Spleen (tissue), 11 donors: ENCODE results near the gene MZF1. TPM values are rescaled to one million over a fixed set of nuclear protein-coding genes. Genes with fewer than 3 reads are reported as not detected.

ENCODE experiments used
- DNase-seq: peaks from one replicate; pipeline ENCODE4 v3.0.0-alpha.2; 2020
- H3K27ac ChIP-seq, 8 donors: fragments of 200-600 bp; sonication (generic) in 7 of 8; 1 replicate in 4 of 8; 2 replicates in 4 of 8; pipeline versions ENCODE4 v1.5.0 to v1.8.0; 2016 to 2021; ENCODE audit warnings: inconsistent platforms in 4 of 8, mild to moderate bottlenecking in 4 of 8, moderate library complexity in 1 of 8
- H3K27me3 ChIP-seq, 7 donors: fragments of 200-600 bp; sonication (generic) in 6 of 7; replicated peaks in 1 of 7; 1 replicate in 4 of 7; 2 replicates in 3 of 7; pipeline versions ENCODE4 v1.5.0 to v1.8.0; 2016 to 2021; ENCODE audit warnings: inconsistent platforms in 3 of 7, mild to moderate bottlenecking in 1 of 7
- H3K36me3 ChIP-seq, 6 donors: fragments of 200-600 bp; sonication (generic) in 5 of 6; 1 replicate in 4 of 6; 2 replicates in 2 of 6; pipeline versions ENCODE4 v1.5.0 to v1.8.0; 2016 to 2021; ENCODE audit warnings: inconsistent platforms in 2 of 6
- H3K4me1 ChIP-seq, 6 donors: fragments of 200-600 bp; sonication (generic) in 5 of 6; 1 replicate in 3 of 6; 2 replicates in 3 of 6; pipeline versions ENCODE4 v1.5.0 to v1.8.0; 2016 to 2021; ENCODE audit warnings: inconsistent platforms in 3 of 6
- H3K4me3 ChIP-seq, 8 donors: fragments of 200-600 bp; sonication (generic) in 7 of 8; 1 replicate in 4 of 8; 2 replicates in 4 of 8; pipeline versions ENCODE4 v1.5.0 to v1.8.0; 2016 to 2021; ENCODE audit warnings: inconsistent platforms in 4 of 8, mild to moderate bottlenecking in 4 of 8, moderate library complexity in 2 of 8
- H3K9me3 ChIP-seq, 8 donors: fragments of 200-600 bp; sonication (generic) in 7 of 8; 1 replicate in 4 of 8; 2 replicates in 4 of 8; pipeline versions ENCODE4 v1.5.0 to v1.8.0; 2016 to 2021; ENCODE audit warnings: inconsistent platforms in 4 of 8
- POLR2A ChIP-seq, 3 donors: fragments of 450-650 bp; IDR thresholded peaks; one replicate each; pipeline ENCODE4 v1.5.1; 2017; ENCODE audit warnings: antibody characterized with exemption in 3 of 3, mild to moderate bottlenecking in 1 of 3
- POLR2AphosphoS5 ChIP-seq, 3 donors: sonication (generic); formaldehyde crosslinking; IDR thresholded peaks; one replicate each; pipeline ENCODE4 v1.5.1; 2017; ENCODE audit warnings: antibody characterized with exemption in 3 of 3
- WGBS, 5 donors: extraction: QIAGEN DNeasy Blood & Tissue Kit in 3 of 5; methylation state at CpG; one replicate each; pipeline versions ENCODE4 v1.1.5 to v1.1.7; 2013 to 2018; 5-methylcytosine and 5-hydroxymethylcytosine counted together
- intact Hi-C: fragments of 100-400 bp; cut with DNase I; formaldehyde crosslinking; loops from one replicate; pipeline ENCODE4 v1.15.0; 2023; ENCODE audit warnings: low total_unique reads
- polyA plus RNA-seq, 3 donors: library from polyadenylated mRNA; stranded (reverse); fragments of 200-250 nt; gene quantifications; one replicate each; pipeline ENCODE4 v1.2.1, GENCODE V29; 2013
- total RNA-seq, 7 donors: library from RNA; depleted of rRNA in 3 of 7; stranded (reverse); fragments of >200 nt in 3 of 7; fragmentation: NEBNext Ultra II Directional in 4 of 7; extraction: Animal tissue kit (Norgen Biotek cat#: 25700) in 4 of 7; gene quantifications; one replicate each; pipeline versions ENCODE4 v1.1.0 to v1.2.1, GENCODE V29; 2016 to 2021
- TF ChIP-seq, protein P1 (sequence below), 11 experiments: fragments of 200-600 bp in 7 of 11; fragments of 450-650 bp in 4 of 11; sonication (generic) in 4 of 11; IDR thresholded peaks in 8 of 11; conservative IDR thresholded peaks in 3 of 11; 1 replicate in 7 of 11; 2 replicates in 4 of 11; pipeline versions ENCODE4 v1.4.0 to v1.8.0; 2016 to 2021; ENCODE audit warnings: antibody characterized with exemption in 11 of 11, inconsistent platforms in 4 of 11, mild to moderate bottlenecking in 1 of 11
- donor health status: healthy with polysubstance abuse.
- donor health status: DM: no; HTN: no; CAD: no; lungs with moderate emphysema.
- donor health status: DM: no; HTN: no; CAD: no.
- donor health status: Bipolar disorder and iron deficiency.
- donor health status: healthy.
- donor health status: DM: no; HTN: no; CAD: no.
- donor health status: DM: yes; HTN: yes; CAD: no.

MZF1 gene
- total and polyA plus RNA-seq, 10 donors = 13.2 to 41.6 (median 35.6) TPM

DNA sequence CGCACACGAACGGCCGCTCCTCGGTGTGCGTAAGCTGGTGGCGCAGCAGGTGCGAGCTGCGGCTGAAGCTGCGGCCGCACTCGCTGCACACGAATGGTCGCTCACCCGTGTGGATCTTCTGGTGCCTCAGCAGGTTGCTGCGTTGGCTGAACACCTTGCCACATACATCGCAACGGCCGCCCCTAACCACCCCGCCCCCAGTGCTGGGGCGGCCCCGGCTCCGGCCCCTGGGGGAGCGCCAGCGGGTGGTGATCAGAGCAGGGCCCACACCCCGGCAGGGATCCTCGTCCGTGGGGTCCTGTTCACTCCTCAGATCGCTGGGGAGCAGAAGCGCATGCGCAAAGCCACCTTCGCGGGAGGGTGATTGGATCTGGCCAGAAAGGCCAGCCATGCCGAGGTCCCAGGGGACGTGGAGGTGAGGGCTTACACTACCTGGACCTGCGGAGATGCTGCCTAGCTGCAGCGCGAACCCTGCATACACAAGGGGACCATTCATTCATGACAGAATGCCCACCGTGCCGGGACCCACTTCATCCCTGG lies 10.0 kb downstream of the MZF1 start:
- Histone ChIP-seq H3K4me3 (peak overlapping the region; percentile 27 to 70 (median 48)), H3K36me3 (peaks cover 0 to 20% (median 6%) of the 10 kb centered on the region in 6 donors), H3K27me3 (peaks cover 0 to 27% (median 0%) of the 10 kb centered on the region in 7 donors), H3K9me3 (no peaks in the 10 kb centered on the region), H3K4me1 (peaks cover 27 to 51% (median 39%) of the 10 kb centered on the region in 6 donors), H3K27ac (peak overlapping the region in 6 of 8 donors; percentile 19 to 70 (median 57))
- TF ChIP-seq POLR2AphosphoS5 (IDR thresholded peaks at IDR 0.05) (no peak), POLR2A (IDR thresholded peaks at IDR 0.05) (no peak)
- TF ChIP-seq, protein P1, sequence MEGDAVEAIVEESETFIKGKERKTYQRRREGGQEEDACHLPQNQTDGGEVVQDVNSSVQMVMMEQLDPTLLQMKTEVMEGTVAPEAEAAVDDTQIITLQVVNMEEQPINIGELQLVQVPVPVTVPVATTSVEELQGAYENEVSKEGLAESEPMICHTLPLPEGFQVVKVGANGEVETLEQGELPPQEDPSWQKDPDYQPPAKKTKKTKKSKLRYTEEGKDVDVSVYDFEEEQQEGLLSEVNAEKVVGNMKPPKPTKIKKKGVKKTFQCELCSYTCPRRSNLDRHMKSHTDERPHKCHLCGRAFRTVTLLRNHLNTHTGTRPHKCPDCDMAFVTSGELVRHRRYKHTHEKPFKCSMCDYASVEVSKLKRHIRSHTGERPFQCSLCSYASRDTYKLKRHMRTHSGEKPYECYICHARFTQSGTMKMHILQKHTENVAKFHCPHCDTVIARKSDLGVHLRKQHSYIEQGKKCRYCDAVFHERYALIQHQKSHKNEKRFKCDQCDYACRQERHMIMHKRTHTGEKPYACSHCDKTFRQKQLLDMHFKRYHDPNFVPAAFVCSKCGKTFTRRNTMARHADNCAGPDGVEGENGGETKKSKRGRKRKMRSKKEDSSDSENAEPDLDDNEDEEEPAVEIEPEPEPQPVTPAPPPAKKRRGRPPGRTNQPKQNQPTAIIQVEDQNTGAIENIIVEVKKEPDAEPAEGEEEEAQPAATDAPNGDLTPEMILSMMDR (IDR thresholded peaks at IDR 0.05 in 8 of 11, conservative IDR thresholded peaks at IDR 0.05 in 3 of 11) = no peak
- intact Hi-C loops = no loop called here
- 5 to 24% (median 6%) methylated on average over 2 to 40 of the region's 40 CpGs for WGBS, 5 donors
- DNase-seq = peak; percentile 83

DNA sequence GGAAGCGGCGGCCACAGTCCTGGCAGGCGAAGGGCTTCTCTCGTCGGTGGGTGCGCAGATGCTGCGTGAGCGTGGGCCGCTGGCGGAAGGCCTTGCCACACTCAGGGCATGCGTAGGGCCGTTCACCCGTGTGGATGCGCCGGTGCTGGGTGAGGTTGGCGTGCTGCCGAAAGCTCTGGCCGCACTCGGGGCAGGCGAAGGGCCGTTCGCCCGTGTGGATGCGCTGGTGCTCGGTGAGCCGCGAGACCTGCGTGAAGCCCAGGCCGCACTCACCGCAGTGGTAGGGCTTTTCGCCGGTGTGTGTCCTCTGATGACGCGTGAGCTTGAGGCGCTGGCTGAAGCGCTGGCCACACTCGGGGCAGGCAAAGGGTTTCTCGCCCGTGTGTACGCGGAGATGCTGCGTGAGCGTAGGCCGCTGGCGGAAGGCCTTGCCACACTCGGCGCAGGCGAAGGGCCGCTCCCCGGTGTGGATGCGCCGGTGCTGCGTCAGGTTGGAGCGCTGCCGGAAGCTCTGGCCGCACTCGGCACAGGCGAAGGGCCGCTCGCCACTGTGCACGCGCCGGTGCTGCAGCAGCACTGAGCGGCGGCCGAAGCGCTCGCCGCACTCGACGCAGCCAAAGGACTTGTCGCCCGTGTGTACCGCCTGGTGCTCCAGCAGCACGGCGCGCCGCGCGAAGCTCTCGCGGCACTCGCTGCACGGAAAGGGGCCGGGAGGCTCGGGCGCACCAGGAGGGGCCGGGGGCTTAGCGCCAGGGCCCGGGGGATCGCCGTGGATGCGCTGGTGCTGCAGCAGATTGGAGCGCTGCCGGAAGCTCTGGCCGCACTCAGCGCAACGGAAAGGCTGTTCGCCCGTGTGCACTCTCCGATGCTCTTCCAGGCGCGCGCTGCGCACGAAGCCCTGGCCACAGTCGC lies 10.8 kb downstream of the MZF1 start:
- intact Hi-C loops = no loop called here
- Histone ChIP-seq H3K36me3 (peaks cover 0 to 14% (median 6%) of the 10 kb centered on the region in 6 donors), H3K9me3 (no peaks in the 10 kb centered on the region), H3K4me1 (peaks cover 30 to 58% (median 42%) of the 10 kb centered on the region in 6 donors), H3K27me3 (peaks cover 0 to 27% (median 0%) of the 10 kb centered on the region in 7 donors), H3K4me3 (peak overlapping the region; percentile 27 to 70 (median 48)), H3K27ac (peak overlapping the region; percentile 19 to 70 (median 46))
- TF ChIP-seq POLR2A (IDR thresholded peaks at IDR 0.05) (no peak), POLR2AphosphoS5 (IDR thresholded peaks at IDR 0.05) (peak; percentile 54 to 83 (median 74))
- WGBS, 5 donors = 9 to 33% (median 10%) methylated on average over 6 to 107 of the region's 107 CpGs
- peak; percentile 89 for DNase-seq

DNA sequence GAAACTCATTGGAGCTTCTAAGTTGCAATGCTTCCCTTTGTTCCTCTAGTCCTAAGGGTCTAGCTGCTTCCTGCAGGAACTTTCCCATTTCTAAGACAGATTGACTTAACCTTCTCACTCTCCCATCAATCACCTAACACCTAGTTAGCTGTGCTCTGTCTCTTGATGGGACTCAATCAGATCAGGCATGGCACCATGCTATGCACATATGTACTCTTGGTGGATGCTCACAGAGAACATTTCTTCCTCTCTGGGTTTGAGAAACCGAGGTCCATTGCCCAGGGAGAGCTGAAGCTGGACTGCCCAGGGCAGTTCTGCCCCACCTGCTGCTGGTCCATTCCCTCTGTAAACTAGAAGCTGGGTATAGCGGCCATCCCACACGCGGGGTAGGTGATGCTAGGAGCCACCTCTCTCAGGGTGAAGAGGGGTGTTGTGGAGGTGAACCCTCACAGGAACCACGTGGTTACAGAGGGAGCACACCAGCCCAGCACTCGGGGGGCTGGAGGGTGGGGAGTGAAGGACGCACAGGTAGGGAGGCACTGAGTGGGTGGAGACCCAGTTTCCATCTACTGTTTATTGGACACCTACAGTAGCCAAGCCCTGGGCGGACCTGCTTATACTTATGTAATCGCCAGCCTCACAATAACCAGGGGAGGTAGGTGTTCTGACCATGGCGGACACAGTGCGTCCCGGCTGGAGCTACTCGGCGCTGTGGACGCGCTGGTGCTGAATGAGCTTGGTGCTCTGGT lies 11.6 kb downstream of the MZF1 start:
- H3K9me3 ChIP-seq = no peaks in the 10 kb centered on the region
- H3K4me3 ChIP-seq = peak overlapping the region in 7 of 8 donors; percentile 38 to 70 (median 49)
- H3K36me3 ChIP-seq = peaks cover 0 to 12% (median 7%) of the 10 kb centered on the region in 6 donors
- 64 to 73% (median 69%) methylated on average over 7 to 16 of the region's 16 CpGs for WGBS, 5 donors
- H3K4me1 ChIP-seq = peaks cover 39 to 66% (median 51%) of the 10 kb centered on the region in 6 donors
- H3K27ac ChIP-seq = peak overlapping the region in 3 of 8 donors; percentile 57 to 70 (median 66)
- intact Hi-C loops = no loop called here
- DNase-seq = peak; percentile 78
- TF ChIP-seq POLR2AphosphoS5 (IDR thresholded peaks at IDR 0.05) (no peak), POLR2A (IDR thresholded peaks at IDR 0.05) (no peak)
- TF ChIP-seq, protein P1 (IDR thresholded peaks at IDR 0.05 in 8 of 11, conservative IDR thresholded peaks at IDR 0.05 in 3 of 11) = no peak
- peaks cover 0 to 27% (median 0%) of the 10 kb centered on the region in 7 donors for H3K27me3 ChIP-seq

DNA sequence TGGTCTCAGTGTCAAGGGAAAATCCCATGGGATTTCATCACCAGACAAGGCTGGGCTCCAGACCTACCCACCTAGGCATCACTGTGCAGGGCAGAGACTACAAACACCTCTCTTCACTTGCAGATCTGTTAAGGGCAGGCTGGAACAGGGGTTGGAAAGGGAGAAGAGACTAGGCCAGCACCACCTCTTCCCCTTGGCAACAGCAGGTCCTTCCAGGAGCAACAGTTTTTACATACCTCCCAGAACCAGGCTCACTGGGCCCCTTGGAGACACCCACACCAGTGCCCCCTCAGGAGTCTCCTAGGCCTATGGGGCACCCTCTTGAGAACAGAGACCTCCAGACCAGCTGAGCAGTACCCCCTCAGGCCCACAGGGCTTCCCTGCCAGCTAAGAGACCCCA lies 12.2 kb downstream of the MZF1 start:
- peak; percentile 71 for DNase-seq
- peaks cover 43 to 72% (median 57%) of the 10 kb centered on the region in 6 donors for H3K4me1 ChIP-seq
- peaks cover 0 to 13% (median 11%) of the 10 kb centered on the region in 6 donors for H3K36me3 ChIP-seq
- H3K27me3 ChIP-seq = peaks cover 0 to 27% (median 0%) of the 10 kb centered on the region in 7 donors
- no peaks in the 10 kb centered on the region for H3K9me3 ChIP-seq
- no peak overlapping the region for H3K27ac ChIP-seq
- TF ChIP-seq POLR2A (IDR thresholded peaks at IDR 0.05) (no peak), POLR2AphosphoS5 (IDR thresholded peaks at IDR 0.05) (no peak)
- TF ChIP-seq, protein P1 (IDR thresholded peaks at IDR 0.05 in 8 of 11, conservative IDR thresholded peaks at IDR 0.05 in 3 of 11) = no peak
- no peak overlapping the region for H3K4me3 ChIP-seq
- intact Hi-C loops = no loop called here
